Breast epithelium (tissue), 4 donors: ENCODE data around the gene PFDN5. TPM values are rescaled to one million over a fixed set of nuclear protein-coding genes. Genes with fewer than 3 reads are reported as not detected.

Source experiments
- DNase-seq, 2 donors: peaks; one replicate each; pipeline ENCODE4 v3.0.0-alpha.2; 2019; ENCODE audit warnings: low spot score in 2 of 2
- H3K27ac ChIP-seq, 2 donors: fragments of 200-600 bp; sonication (generic) in 1 of 2; one replicate each; pipeline ENCODE4 v1.5.1; 2016 to 2019; ENCODE audit warnings: mild to moderate bottlenecking in 1 of 2
- H3K27me3 ChIP-seq, 2 donors: fragments of 200-600 bp; sonication (generic) in 1 of 2; one replicate each; pipeline versions ENCODE4 v1.5.1 to v1.6.0; 2017 to 2019; ENCODE audit warnings: control low read depth in 1 of 2, mild to moderate bottlenecking in 1 of 2
- H3K36me3 ChIP-seq: fragments of 200-600 bp; one replicate; pipeline ENCODE4 v1.5.1; 2019
- H3K4me1 ChIP-seq, 2 donors: fragments of 200-600 bp; sonication (generic); one replicate each; pipeline ENCODE4 v1.5.1; 2016 to 2019; ENCODE audit warnings: control low read depth in 1 of 2
- H3K4me3 ChIP-seq, 3 donors: fragments of 200-600 bp; sonication (generic); 1 replicate in 2 of 3; 2 replicates in 1 of 3; pipeline ENCODE4 v1.5.1; 2016 to 2019; ENCODE audit warnings: mild to moderate bottlenecking in 3 of 3, moderate library complexity in 2 of 3
- H3K9me3 ChIP-seq, 2 donors: fragments of 200-600 bp; sonication (generic) in 1 of 2; one replicate each; pipeline ENCODE4 v1.5.1; 2016 to 2019; ENCODE audit warnings: control low read depth in 1 of 2
- POLR2A ChIP-seq: fragments of 450-650 bp; IDR thresholded peaks from one replicate; pipeline ENCODE4 v1.6.1; 2016; ENCODE audit warnings: antibody characterized with exemption, mild to moderate bottlenecking, moderate library complexity
- POLR2AphosphoS5 ChIP-seq, 3 donors: sonication (generic); formaldehyde crosslinking; IDR thresholded peaks; one replicate each; pipeline ENCODE4 v1.6.1; 2017; ENCODE audit warnings: antibody characterized with exemption in 3 of 3
- intact Hi-C: fragments of 100-400 bp; cut with DNase I; formaldehyde crosslinking; loops from one replicate; pipeline ENCODE4 v1.15.1; 2023; ENCODE audit warnings: low total_unique reads
- total RNA-seq, 3 donors: library from RNA; depleted of rRNA; stranded (reverse); fragments of >200 nt; gene quantifications; one replicate each; pipeline ENCODE4 v1.1.0, GENCODE V29; 2016
- TF ChIP-seq, protein P1 (sequence below), 3 donors: fragments of 450-650 bp; IDR thresholded peaks; one replicate each; pipeline ENCODE4 v1.5.1; 2016 to 2017; ENCODE audit warnings: antibody characterized with exemption in 3 of 3, mild to moderate bottlenecking in 3 of 3, moderate library complexity in 3 of 3

The PFDN5 gene
- 1,000 to 10,000 TPM in 1 of 3 donors, 100 to 1,000 TPM in 2; 764 to 1,048 (median 840) TPM for total RNA-seq

DNA sequence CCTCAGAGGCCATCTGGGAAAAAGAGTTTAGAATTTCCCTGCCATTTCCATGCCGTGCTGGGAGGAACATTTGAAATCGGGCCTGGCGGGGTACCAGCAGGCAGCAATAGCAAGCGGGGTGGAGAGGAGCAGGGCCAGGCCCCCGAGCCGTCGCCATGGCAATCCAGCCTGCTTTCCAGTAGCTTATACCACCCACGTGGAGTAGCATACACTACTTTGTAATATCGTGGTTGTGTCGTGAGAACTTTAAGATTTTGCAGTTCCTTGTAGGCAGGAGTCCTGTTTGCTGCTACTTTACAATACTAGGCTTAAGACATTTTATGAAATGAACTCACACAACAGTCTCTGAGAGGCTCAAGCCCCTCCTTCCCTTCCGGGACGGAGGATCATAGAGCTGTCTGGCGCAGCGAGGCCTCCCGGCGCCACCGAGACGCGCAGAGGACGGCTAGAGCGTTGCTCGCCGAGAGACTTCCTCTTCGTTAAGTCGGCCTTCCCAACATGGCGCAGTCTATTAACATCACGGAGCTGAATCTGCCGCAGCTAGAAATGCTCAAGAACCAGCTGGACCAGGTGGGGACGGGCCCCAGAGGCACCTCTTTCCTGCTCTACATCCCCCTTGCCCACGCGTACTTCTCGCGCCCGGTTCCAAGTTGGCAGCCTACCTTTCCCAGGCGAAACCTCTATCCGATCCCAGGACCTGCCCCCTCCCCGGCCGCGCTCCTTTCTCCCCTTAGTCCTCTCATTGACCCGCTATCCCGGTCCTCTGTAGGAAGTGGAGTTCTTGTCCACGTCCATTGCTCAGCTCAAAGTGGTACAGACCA is at the start of gene PFDN5:
PFDN5 (plus strand) TSS at position 473 of the 821 bp plus-strand sequence; CDS start at position 499, 26 bp downstream.
- peak; percentile 80 to 88 for DNase-seq
- intact Hi-C loops: no loop called here
- Histone ChIP-seq H3K4me3 (peak within 1 kb of the TSS; percentile 75 to 91 (median 87)), H3K27ac (peak within 1 kb of the TSS; percentile 94), H3K36me3 (no peaks in the 10 kb centered on the region), H3K4me1 (peaks cover 0 to 7% of the 10 kb centered on the region in 2 donors), H3K27me3 (no peaks in the 10 kb centered on the region), H3K9me3 (no peaks in the 10 kb centered on the region)
- TF ChIP-seq POLR2AphosphoS5 (IDR thresholded peaks at IDR 0.05) (peak; percentile 53 to 90 (median 85)), POLR2A (peak; percentile 43)
- TF ChIP-seq, protein P1, sequence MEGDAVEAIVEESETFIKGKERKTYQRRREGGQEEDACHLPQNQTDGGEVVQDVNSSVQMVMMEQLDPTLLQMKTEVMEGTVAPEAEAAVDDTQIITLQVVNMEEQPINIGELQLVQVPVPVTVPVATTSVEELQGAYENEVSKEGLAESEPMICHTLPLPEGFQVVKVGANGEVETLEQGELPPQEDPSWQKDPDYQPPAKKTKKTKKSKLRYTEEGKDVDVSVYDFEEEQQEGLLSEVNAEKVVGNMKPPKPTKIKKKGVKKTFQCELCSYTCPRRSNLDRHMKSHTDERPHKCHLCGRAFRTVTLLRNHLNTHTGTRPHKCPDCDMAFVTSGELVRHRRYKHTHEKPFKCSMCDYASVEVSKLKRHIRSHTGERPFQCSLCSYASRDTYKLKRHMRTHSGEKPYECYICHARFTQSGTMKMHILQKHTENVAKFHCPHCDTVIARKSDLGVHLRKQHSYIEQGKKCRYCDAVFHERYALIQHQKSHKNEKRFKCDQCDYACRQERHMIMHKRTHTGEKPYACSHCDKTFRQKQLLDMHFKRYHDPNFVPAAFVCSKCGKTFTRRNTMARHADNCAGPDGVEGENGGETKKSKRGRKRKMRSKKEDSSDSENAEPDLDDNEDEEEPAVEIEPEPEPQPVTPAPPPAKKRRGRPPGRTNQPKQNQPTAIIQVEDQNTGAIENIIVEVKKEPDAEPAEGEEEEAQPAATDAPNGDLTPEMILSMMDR (IDR thresholded peaks at IDR 0.05): peak; percentile 8 to 51 (median 25)

DNA sequence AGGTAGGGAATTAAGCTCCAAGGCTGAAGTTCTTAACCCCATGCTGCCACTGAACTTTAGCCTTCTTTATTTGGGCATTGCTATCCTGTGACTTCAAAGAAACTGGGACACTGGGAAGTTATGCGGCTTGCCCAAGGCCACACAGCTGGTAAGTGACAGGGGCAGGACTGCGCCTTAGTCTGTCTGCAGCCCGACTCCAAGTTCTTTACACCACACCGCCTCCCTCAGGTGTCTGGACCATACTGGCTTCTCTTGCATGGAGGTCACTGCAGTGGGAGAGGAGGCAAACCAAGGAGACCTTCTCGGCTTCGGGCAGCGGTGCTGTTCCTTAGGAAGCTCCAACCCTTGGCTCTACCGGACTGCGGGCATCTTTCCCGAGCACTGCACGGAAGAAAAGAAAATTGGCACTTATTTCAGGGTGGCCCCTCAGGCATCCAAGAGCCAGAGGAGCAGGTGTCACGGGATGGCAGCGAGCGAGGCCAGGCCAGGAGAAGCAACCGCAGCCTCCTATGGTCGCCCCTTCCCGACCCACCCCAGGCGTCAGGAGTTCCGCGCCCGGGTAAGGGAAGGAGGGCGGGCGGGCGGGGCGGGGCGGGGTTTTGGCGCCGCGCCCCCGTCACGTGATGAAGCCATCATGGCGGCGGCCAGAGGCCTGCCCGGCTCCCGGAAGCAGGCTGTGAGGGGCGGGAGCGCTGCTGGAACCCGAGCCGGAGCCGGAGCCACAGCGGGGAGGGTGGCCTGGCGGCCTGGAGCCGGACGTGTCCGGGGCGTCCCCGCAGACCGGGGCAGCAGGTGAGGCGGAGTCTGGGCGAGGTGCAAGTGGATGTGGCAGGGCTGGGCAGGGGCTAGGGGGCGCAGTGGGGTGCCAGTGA is 43.6 kb upstream of the PFDN5 start:
- Histone ChIP-seq H3K4me3 (peak overlapping the region; percentile 76 to 97 (median 88)), H3K27me3 (no peaks in the 10 kb centered on the region), H3K4me1 (peaks cover 0 to 11% of the 10 kb centered on the region in 2 donors), H3K36me3 (no peaks in the 10 kb centered on the region), H3K9me3 (no peaks in the 10 kb centered on the region), H3K27ac (peak overlapping the region; percentile 84 to 97)
- peak; percentile 76 to 86 for DNase-seq
- intact Hi-C loops: loop anchor here (5.0 kb wide), 1 partner anchor 34 kb away; no protein-coding TSS in a partner anchor
- TF ChIP-seq, protein P1 (IDR thresholded peaks at IDR 0.05): peak in 2 of 3 donors; percentile 29 to 36
- no peak for TF ChIP-seq POLR2A
- TF ChIP-seq POLR2AphosphoS5 (IDR thresholded peaks at IDR 0.05): peak; percentile 25 to 38 (median 38)

DNA sequence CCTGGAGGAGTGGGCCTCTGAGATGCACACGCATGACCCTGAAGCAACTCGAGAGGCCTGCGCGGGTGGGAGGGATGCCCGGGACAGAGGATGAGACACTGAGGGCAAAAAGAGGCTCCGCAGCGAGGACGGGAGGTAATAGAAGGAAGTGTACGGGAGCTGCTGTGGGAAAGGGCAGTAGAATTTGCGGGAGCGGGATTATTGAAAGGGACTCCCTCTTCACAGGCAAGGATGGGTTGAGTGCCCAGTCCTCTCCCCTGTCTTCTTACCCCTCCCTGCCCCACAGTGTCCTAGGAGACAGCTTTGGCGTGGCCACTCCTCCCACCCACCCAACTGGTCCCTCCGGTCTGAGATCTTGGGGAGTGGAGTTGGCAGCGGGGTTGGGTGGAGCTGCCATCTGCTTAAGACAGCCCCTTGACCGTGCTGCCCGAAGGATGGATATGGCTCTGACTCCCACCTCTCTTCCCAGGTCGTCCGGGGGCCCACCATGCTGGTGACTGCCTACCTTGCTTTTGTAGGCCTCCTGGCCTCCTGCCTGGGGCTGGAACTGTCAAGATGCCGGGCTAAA is 42.9 kb upstream of the PFDN5 start:
- intact Hi-C loops: loop anchor here (5.0 kb wide), 1 partner anchor 35 kb away; no protein-coding TSS in a partner anchor
- no peaks in the 10 kb centered on the region for H3K9me3 ChIP-seq
- H3K4me1 ChIP-seq: peaks cover 0 to 11% of the 10 kb centered on the region in 2 donors
- TF ChIP-seq, protein P1 (IDR thresholded peaks at IDR 0.05): peak in 1 of 3 donors; percentile 21
- no peak for TF ChIP-seq POLR2AphosphoS5 (IDR thresholded peaks at IDR 0.05)
- H3K27ac ChIP-seq: peak overlapping the region; percentile 84 to 97
- peak overlapping the region; percentile 76 to 97 (median 88) for H3K4me3 ChIP-seq
- peak; percentile 60 to 72 for DNase-seq
- H3K27me3 ChIP-seq: no peaks in the 10 kb centered on the region
- H3K36me3 ChIP-seq: no peaks in the 10 kb centered on the region

DNA sequence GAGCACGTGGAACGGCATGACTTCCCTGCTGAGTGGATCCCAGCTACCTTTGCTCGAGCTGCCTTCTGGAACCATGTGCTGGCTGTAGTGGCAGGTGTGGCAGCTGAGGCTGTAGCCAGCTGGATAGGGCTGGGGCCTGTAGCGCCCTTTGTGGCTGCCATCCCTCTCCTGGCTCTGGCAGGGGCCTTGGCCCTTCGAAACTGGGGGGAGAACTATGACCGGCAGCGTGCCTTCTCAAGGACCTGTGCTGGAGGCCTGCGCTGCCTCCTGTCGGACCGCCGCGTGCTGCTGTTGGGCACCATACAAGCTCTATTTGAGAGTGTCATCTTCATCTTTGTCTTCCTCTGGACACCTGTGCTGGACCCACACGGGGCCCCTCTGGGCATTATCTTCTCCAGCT is 42.0 kb upstream of the PFDN5 start:
- Histone ChIP-seq H3K9me3 (no peaks in the 10 kb centered on the region), H3K4me1 (peaks cover 0 to 11% of the 10 kb centered on the region in 2 donors), H3K27ac (peak overlapping the region; percentile 84 to 97), H3K36me3 (no peaks in the 10 kb centered on the region), H3K4me3 (peak overlapping the region in 2 of 3 donors; percentile 76 to 97), H3K27me3 (no peaks in the 10 kb centered on the region)
- intact Hi-C loops: loop anchor here (5.0 kb wide), 1 partner anchor 36 kb away; no protein-coding TSS in a partner anchor
- TF ChIP-seq, protein P1 (IDR thresholded peaks at IDR 0.05): no peak
- TF ChIP-seq POLR2A (no peak), POLR2AphosphoS5 (IDR thresholded peaks at IDR 0.05) (no peak)
- DNase-seq: no peak
